Fibroblast of skin of left quadriceps (primary cell): ENCODE data around the gene FADS3.

Experiments
- DNase-seq, 2 experiments: peaks; one replicate each; pipeline ENCODE4 v3.0.0-alpha.2; 2013; ENCODE audit warnings: low read depth in 2 of 2

Gene FADS3

DNA sequence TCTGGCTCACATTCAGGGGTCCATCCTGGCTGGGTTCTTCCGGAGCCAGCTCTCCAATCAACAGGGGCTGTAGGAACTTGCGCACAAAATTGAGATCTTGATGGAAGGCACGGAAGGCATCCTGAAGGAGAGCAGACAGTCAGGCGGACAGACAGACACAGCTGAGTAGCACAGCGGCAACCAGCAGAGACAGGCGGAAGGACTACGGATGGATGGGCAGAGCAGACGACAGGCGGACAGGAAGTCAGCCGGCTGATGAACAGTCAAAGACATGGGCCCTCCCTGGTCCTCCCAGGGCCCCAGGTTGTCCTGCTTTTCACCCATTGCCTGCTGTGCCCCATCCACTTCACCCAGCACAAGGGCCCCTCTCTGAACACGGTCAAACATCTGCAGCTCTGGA, 11.3 kb downstream of the FADS3 start:
- DNase-seq, result no peak

GRCh38 chr11:61879152-61879551, 12.2 kb downstream of the FADS3 start:
- DNase-seq, result no peak

DNA sequence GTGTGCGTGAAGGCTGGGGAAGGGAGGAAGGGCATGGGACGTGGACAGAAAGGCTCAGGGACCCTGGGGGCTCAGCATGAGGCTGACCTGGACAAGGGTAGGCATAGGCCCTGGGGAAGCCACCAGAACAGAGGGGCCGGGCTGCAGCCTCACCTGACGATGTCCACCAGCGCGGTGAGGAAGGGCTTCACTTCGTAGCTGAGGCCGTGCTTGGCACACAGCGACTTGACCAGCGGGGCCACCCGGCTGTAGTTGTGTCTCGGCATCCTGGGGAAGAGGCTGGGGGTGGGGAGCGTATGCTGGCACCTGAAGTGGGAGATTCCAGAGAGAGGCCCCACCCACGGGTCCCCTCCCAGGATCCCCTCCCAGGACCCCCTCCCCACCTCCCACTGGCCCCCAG, 15.6 kb downstream of the FADS3 start:
- DNase-seq, result no peak

DNA sequence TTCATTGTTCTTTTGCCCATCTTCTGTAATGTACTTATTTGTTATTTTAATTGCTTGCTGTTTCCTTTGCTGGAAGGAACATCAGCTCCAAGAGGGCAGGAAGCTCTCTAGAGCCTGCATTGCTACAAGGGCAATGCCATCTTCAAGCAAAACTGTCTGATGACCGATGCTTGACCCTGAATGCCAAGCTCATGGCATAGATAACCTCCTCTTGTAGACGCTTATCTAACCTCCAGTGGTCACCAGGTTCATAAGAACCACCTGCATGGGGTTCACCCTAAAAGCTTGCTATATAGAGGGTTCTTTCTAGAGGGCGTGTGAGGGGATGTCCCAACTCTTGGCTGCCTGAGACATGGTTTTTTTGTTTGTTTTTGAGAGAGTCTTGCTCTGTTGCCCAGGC, 16.5 kb downstream of the FADS3 start:
- no peak for DNase-seq

DNA sequence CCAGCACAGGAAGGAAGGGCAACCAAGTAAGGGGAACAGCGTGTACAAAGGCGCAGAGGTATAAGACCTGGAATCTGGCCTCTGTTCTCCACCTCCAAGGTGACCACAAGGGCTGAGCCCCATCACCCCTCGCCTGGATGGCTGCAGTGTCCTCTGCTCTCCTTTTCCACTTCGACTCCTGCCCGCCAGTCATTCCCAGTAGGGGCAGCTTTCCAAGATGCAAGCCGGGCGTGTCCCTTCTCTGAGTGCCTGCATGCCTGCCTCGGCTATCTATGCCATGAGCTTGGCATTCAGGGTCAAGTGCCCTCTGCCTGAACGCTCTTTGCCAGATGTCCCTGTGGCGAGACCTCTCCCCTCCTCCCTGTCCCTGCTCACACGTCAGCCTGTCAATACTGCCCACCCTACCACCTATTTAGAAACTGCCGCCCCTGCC, 17.0 kb downstream of the FADS3 start:
- DNase-seq, result no peak

- no peak for DNase-seq
Measured at GRCh38 chr11:61873588-61874376, 17.6 kb downstream of the FADS3 start.

- no peak for DNase-seq
Measured at GRCh38 chr11:61872935-61873565, 18.3 kb downstream of the FADS3 start.

GRCh38 chr11:61871158-61871597, 20.2 kb downstream of the FADS3 start:
- DNase-seq, result peak; percentile 31 to 46

GRCh38 chr11:61870541-61871031, 20.8 kb downstream of the FADS3 start:
- DNase-seq, result peak; percentile 20 to 21

DNA sequence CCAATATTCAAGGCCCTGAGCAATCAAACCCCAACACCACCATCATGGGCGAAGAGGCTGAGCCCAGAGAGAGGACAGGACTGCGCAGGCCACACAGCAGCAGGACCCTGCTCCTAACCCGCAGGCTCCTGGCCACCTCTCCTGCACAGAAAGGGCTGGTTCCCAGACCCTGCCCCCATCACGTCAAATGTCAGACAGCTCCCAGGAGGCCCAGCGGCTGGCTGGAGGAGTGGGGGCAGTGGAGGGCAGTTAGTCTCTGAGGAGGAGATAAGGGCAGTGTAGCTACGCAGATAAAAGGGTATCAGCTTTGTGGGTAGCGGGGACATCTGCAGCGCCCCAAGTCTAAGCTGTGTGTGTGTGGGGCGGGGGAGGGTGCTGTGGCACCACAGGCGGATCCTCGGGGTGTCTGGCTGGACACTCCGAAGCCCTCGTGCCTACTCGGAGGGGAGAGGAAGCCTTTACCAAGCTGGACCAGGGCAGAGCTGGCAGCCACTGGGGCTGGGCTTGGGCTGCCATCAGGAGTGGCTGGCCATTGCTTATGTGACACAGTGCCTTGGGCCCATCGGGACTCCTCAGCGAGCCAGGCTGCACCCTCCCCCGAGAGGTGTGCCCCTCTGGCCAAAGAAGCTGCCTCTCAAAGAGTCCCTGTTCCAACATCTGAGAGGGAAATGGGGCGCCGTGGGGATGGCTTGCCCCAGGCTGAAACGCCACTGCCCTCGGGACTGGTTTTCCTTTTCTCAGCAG, 21.5 kb downstream of the FADS3 start:
- no peak for DNase-seq

DNA sequence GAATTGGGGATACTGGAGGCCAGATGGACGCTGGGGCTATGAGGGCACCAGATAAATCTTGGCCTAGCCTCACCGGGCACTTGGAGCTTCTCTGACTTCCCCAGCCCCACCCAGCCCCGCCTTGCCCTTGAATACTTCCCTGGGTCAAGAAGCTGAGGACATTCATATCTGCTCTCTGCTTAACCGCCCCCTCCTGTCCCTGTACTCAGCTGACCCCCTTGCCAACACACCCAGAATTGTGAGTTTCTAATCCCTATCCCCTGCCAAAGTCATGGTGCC, 22.0 kb downstream of the FADS3 start:
- DNase-seq, result no peak

- no peak for DNase-seq
Measured at GRCh38 chr11:61868571-61869428, 22.5 kb downstream of the FADS3 start.

- no peak for DNase-seq
Measured at GRCh38 chr11:61866958-61867343, 24.4 kb downstream of the FADS3 start.

- DNase-seq, result no peak
Measured at GRCh38 chr11:61866231-61866957, 25.0 kb downstream of the FADS3 start.

- DNase-seq, result no peak
Measured at GRCh38 chr11:61864814-61865775, 26.2 kb downstream of the FADS3 start.

DNA sequence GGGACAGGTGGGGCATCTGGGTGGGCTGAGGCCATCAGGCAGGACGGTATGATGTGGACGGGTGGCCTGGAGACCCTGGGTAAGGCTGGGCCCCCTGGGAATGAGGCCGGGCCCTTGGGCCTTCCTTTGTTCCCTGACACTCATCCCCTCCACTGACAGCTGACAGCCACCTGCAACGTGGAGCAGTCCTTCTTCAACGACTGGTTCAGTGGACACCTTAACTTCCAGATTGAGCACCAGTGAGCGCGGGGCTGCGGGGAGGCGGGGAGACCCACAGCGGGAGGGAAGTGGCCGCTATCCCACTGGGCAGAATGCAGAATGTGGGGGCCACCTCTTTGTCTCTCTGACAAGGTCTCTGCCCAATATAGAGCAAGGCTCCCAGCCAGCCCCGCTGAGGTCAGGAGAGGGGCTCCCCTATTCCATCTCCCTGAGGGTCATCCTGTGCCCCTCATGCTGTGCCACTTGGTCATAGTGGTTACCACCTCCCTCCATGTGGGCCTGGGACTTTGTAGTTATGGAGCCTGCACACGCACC, 27.7 kb downstream of the FADS3 start:
- DNase-seq, result no peak

DNA sequence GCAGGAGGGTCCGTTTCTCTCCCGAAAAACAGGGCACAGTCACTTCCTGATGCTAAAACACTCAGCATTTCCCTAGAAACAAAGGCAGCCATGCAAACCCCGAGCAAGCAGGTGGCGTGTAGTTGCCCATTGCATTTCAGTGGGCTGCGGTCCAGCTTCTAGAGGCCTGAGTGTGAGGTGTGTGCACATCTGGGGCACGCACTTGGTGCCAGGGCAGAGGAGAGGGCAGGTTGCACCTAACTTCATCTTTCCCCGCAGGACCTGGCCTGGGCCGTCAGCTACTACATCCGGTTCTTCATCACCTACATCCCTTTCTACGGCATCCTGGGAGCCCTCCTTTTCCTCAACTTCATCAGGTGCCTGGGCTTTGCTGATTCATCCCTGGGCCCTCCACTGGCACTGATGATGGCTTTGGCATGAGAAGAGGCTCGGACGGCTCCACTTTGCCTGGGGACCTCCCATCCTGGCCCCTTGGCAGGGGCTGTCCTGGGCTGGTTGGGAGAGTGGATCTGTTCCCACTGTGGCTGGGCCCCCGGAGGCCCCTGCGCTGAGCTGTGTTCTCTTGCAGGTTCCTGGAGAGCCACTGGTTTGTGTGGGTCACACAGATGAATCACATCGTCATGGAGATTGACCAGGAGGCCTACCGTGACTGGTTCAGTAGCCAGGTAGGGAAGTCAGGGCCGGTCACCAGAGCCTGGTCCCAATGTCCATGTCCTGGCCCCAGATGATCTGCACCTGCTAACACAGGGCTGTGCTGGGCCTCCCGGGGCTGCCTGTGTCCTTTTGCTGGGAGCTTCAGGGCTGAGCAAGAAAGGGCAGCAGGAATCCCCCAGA, 28.4 kb downstream of the FADS3 start:
- DNase-seq, result no peak

GRCh38 chr11:61861634-61862033, 29.7 kb downstream of the FADS3 start:
- DNase-seq, result no peak
